CD4-positive, alpha-beta T cell treated with Interleukin-10 for 1 hour (primary cell): ENCODE data around the gene JMJD8.

Experiments
- DNase-seq: peaks from one replicate; pipeline ENCODE4 v3.0.0-alpha.2; 2020

The JMJD8 gene

DNA sequence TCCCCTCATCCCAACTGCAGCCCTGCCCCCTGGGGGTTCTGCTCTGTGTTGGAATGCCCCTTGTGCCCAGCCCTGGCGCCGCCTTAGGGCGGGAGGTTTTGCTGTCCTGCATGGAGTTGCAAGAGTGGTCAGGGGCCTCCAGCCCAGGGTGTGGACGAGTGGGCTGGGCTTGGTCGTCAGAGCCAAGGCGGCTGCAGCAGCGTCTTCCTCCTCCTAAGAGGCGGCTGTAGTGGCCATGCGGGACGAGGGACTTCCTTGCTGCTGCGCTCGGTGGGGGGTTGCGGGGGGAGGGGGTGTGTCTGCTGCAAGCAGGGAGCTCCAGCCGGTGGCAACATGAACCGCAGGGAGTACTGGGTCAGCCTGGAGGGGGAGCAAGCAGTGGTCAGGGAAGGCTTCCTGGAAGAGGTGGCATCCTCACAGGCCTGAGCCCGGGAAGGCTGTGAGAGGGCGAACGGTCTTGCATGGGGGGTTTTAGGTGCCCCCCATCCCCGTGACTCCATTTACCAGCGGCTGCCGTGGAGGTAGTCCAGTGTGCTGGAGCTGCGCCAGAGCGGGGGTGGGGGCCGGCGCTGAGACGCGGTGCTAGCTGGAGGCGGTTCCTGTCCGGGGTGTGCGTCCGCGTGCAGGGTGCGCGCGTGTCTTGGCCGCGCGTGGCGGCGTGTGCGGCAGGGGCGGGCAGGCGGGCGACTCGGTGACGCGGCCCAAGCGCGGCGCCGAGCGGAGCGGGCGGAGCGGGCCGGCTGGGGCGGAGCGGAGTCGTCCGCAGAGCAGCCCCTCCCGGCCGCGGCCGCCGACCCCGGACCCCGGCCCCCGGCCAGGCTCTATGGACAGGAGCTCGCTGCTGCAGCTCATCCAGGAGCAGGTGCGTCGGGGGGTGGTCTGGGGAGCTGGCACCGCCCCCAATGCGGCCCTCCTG is 8.9 kb downstream of the JMJD8 start, which contains the start of gene RHBDL1:
Gene RHBDL1, plus strand, starts transcription at position 704 of the 916 bp plus-strand sequence. Its CDS starts 120 bp downstream, at position 824.
- no peak for DNase-seq

DNA sequence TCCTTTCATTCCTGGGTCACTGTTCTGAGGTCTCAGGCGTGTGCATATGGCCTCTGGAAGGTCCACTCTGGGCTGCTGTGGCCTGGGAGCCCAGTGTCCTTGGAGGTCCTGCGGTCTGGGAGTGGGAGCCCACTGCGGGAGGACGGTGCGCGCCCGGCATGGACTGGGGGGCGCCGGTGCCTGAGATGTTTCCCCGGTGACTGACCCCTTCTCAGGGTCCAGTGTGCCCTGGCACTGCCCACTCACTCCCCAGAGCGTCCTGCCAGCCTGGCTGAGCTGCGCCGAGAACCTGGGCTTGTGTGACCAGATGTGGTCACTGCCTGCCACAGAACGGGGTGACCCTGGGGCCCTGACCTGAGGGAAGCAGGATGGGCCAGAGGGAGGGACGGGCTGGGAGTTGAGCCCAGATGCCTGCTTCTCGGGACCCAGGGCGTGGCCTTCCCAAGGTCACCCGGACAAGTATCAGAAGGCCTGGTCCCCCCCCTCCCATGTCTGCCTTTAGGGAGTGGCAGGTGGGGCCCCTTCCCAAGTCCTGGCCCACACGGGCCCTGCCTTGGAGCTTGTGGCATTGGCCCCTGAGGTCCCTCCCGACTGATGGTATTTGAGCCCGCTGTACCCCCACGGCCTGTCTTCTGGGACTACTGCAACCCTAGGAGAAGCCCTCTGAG is 9.8 kb downstream of the JMJD8 start:
- DNase-seq: no peak

- DNase-seq: no peak
Measured at GRCh38 chr16:673399-673991, 10.6 kb downstream of the JMJD8 start.

DNA sequence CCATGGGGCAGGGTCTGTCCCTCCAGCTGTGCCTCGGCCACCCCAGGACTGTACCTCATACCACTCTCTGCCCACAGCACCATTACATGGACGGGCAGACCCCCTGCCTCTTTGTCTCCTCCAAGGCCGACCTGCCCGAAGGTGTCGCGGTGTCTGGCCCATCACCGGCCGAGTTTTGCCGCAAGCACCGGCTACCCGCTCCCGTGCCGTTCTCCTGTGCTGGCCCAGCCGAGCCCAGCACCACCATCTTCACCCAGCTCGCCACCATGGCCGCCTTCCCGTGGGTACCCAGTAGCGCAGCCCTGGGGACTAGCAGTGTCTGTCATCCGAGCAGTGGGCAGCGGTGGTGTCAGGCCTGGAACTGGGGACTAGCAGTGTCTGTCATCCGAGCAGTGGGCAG is 11.3 kb downstream of the JMJD8 start:
- DNase-seq: no peak

GRCh38 chr16:672371-672770 is 11.8 kb downstream of the JMJD8 start:
- DNase-seq: no peak

DNA sequence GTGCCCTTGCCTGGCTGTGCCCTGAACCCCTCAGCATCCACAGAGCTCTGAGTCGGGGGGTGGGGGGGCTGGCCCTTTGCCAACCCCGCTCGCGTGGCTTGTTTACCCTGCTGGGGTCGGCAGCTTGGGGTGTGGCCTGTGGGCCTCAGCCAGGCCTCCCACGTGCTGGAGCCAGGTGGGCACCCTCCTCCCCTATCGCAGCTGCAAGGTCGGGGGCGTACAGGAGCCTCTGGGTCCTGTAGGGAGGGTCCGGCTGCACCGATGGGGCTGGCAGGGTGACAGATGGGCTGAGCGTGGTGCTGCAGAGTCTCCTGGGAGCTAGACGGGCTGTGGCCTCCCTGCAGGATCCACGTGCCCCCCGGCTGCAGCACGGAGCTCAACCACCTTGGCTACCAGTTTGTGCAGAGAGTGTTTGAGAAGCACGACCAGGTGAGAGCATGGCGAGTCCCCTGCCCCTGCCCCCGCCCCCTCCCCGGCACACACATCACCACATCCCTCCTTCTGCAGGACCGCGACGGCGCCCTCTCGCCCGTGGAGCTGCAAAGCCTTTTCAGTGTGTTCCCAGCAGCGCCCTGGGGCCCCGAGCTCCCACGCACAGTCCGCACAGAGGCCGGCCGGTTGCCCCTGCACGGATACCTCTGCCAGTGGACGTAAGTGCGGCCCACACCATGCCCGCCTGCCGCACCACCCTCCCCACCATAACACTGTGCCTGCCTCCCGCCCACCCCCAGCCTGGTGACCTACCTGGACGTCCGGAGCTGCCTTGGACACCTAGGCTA is 12.6 kb downstream of the JMJD8 start:
- DNase-seq: no peak

GRCh38 chr16:670485-671352 is 13.4 kb downstream of the JMJD8 start:
- DNase-seq: no peak

GRCh38 chr16:669666-670065 is 14.5 kb downstream of the JMJD8 start:
- no peak for DNase-seq

- no peak for DNase-seq
Measured at GRCh38 chr16:668519-669171, 15.5 kb downstream of the JMJD8 start.

DNA sequence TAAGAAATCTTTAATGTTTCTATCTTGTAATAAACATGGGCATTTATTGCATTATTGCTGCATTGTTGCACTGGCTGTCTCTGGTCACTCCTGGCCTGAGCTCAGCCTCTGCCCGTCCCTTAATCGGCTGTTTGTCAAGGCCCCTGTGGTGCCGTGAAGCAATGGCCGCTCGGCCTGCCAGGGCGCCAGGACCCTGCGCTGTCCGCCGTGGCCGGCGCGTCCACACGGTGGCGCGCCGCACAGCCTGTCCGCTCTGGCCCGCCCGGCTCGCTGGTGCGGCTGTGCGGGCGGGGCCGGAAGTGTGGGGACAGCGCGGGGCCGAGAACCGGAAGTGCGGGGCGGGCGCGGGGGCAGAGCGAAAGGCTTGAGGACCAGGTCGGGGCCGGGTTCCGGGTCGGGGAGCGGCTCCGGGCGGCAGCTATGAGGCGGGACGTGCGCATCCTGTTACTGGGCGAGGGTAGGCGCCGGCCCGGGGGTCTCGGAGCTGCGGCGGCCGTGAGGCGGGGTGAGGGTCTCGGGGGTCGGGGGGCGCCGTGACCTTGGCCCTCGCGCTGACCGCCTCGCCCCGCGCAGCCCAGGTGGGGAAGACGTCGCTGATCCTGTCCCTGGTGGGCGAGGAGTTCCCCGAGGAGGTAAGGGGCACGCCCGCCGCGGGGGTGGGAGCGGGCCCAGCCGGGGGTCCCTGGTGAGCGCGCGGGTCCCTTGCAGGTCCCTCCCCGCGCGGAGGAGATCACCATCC is 16.2 kb downstream of the JMJD8 start, which contains the start of gene RHOT2:
Gene RHOT2, plus strand, starts transcription at position 353 of the 739 bp plus-strand sequence. Its CDS starts 68 bp downstream, at position 421.
- peak; percentile 94 for DNase-seq

GRCh38 chr16:667113-667779 is 16.9 kb downstream of the JMJD8 start:
- DNase-seq: no peak

DNA sequence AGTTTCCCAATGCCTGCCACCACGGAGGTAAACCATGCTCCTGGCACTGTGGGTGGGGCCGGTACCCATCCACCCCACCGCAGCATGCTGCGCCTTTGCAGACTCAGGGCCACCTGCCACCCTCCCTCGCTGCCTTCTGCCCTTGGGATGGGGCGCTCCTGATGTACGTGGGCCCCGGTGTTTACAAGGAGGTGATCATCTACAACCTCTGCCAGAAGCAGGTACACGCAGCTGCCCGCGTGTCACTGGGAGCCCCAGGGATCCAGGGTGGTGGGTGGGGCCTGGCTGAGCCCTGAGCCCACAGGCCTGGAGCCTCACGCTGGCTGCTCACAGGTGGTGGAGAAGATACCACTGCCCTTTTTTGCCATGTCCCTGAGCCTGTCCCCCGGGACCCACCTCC is 17.6 kb downstream of the JMJD8 start:
- DNase-seq: no peak

- no peak for DNase-seq
Measured at GRCh38 chr16:662597-662996, 21.5 kb downstream of the JMJD8 start.

- DNase-seq: no peak
Measured at GRCh38 chr16:662095-662494, 22.0 kb downstream of the JMJD8 start.

DNA sequence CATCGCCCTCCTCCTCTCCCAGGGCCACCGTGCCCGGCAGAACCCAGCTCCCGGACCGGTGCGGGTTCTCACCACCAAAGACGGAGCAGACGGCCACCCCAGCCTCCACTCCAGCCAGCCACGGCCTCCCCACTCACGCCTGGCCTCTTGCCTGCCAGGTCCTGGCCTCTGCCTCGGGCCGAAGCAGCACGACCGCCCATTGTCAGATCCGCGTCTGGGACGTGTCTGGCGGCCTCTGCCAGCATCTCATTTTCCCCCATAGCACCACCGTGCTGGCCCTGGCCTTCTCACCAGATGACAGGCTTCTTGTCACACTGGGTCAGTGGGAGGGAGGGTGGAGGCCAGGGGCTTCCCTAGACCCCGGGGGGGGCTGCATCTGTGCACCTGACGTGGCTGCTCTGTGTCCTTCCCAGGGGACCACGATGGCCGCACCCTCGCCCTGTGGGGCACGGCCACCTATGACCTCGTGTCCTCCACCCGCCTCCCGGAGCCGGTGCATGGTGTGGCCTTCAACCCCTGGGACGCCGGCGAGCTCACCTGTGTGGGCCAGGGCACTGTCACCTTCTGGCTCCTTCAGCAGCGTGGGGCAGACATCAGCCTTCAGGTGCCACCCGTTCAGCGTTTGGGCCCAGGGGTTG is 22.8 kb downstream of the JMJD8 start:
- no peak for DNase-seq

DNA sequence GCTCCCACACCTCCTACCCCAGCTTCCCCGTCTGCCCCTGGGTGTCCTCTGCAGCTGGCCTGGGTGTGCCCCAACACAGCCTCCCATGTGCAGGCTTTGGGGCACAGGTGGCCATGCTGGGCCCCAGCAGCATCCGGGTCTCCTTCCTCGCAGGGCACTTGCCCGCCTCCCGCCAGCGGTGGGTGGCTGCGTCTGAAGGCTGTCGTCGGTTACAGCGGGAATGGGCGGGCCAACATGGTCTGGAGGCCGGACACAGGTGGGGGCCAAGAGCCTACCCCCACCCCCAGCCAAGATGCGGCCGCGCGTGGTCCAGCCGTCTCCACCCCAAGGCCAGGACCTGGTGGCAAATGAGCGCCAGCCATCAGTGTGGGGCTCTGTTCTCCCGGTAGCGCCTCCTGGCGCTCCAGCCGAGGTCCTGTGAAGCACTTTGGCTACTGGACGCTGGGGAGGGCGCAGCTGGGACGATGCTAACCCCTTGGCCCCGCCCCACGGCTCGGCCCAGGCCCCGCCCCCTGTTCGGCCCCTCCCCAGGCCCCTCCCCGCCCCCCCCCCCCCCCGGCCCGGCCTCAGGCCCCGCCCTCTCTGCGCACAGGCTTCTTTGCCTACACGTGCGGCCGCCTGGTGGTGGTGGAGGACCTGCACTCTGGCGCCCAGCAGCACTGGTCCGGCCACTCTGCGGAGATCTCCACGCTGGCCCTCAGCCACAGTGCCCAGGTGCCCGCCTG is 23.5 kb downstream of the JMJD8 start:
- peak; percentile 67 for DNase-seq

DNA sequence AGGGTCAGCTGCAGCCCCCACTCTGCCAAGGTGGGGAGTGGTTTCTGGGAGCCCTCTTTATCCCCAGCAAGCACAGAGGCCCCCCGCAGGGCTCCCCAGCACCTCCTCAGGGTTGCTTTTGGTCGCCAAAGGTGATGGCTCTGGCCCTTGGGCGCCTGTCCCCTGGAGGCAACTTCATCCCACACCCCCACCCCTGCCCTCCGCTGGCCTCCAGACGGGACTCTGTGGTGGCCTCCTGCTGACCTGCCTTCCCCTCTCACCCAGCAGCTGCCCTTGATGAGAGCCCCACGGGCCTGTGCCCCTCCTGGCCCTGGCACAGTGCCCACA is 24.0 kb downstream of the JMJD8 start:
- no peak for DNase-seq

- DNase-seq: no peak
Measured at GRCh38 chr16:659618-660017, 24.5 kb downstream of the JMJD8 start.
